Measurements from ENCODE around the gene RAB40B. TPM values are rescaled to one million over a fixed set of nuclear protein-coding genes. Genes with fewer than 3 reads are reported as not detected.
A peak's percentile ranks its signal among the peaks of the same experiment; 100 is the strongest.

Gene RAB40B
- total and polyA plus RNA-seq, 2 of the 13 experiments (the other 11 are each of a cell fraction or from before 2014, with no cell fraction given): 6.2 to 6.5 TPM

- TF ChIP-seq IKZF5 (CRISPR knock-in tag; IDR thresholded peaks at IDR 0.05): peak; percentile 100
- TF ChIP-seq ZNF513 (CRISPR knock-in tag; conservative IDR thresholded peaks at IDR 0.05): no peak
- TF ChIP-seq BCL3 (CRISPR knock-in tag; IDR thresholded peaks at IDR 0.05): peak; percentile 99
- TF ChIP-seq SIX4 (CRISPR knock-in tag; IDR thresholded peaks at IDR 0.05): peak; percentile 74
- TF ChIP-seq ATF6 (CRISPR knock-in tag; conservative IDR thresholded peaks at IDR 0.05): peak; percentile 91; the same call in 1 of the 2 replicates
- peak; percentile 98 for TF ChIP-seq ZSCAN31 (CRISPR knock-in tag; IDR thresholded peaks at IDR 0.05; ENCODE audit: low read depth)
- no peak; the same call in 1 of the 2 replicates for TF ChIP-seq MAFG (CRISPR knock-in tag; IDR thresholded peaks at IDR 0.05)
- TF ChIP-seq NFYB (CRISPR knock-in tag; IDR thresholded peaks at IDR 0.05): peak; percentile 60
- no peak for TF ChIP-seq SNRNP70 (IDR thresholded peaks at IDR 0.05; ENCODE audit: low read depth, low read length)
- TF ChIP-seq PAF1 (CRISPR knock-in tag; IDR thresholded peaks at IDR 0.05): no peak
- peak; percentile 95; the same call in 1 of the 2 replicates for TF ChIP-seq SMAD9 (CRISPR knock-in tag; IDR thresholded peaks at IDR 0.05)
- peak; percentile 100 for TF ChIP-seq ZFP36L1 (CRISPR knock-in tag; IDR thresholded peaks at IDR 0.05)
- peak; percentile 97 for TF ChIP-seq ZNF138 (CRISPR knock-in tag; IDR thresholded peaks at IDR 0.05; ENCODE audit: low read depth)
- TF ChIP-seq SRF (IDR thresholded peaks at IDR 0.05; ENCODE audit: low read depth, low read length): 0 out of 2 replicates have a peak, but pooled peaks have one; percentile 1
- TF ChIP-seq GPN1 (CRISPR knock-in tag; IDR thresholded peaks at IDR 0.05; ENCODE audit: borderline replicate concordance): no peak; the same call in 1 of the 2 replicates
- peak; percentile 99 for TF ChIP-seq RXRA (CRISPR knock-in tag; IDR thresholded peaks at IDR 0.05)
- peak; percentile 20; the same call in 1 of the 2 replicates for TF ChIP-seq RELA (CRISPR knock-in tag; IDR thresholded peaks at IDR 0.05)
- TF ChIP-seq UBTF (CRISPR knock-in tag; IDR thresholded peaks at IDR 0.05): peak; percentile 99
- TF ChIP-seq KAT7 (CRISPR knock-in tag; IDR thresholded peaks at IDR 0.05; ENCODE audit: borderline replicate concordance): peak; percentile 89
- TF ChIP-seq ZNF564 (CRISPR knock-in tag; IDR thresholded peaks at IDR 0.05): peak; percentile 98
- TF ChIP-seq ZNF282 (IDR thresholded peaks at IDR 0.05; ENCODE audit: partially characterized antibody): no peak
These were observed 39.7 kb upstream of the RAB40B start (continued) for GRCh38 chr17:82737967-82738877.
